SK-N-MC (cell line): Measurements from ENCODE around the gene GABBR2.

ENCODE experiments used
- DNase-seq: peaks from one replicate; pipeline ENCODE4 v3.0.0-alpha.2; 2011; ENCODE audit warnings: low read depth, low spot score
- H3K27ac ChIP-seq: fragments of 200-600 bp; sonication (generic); 2 replicates; pipeline ENCODE4 v1.5.1; 2016; ENCODE audit warnings: mixed run types
- H3K36me3 ChIP-seq: fragments of 200-600 bp; sonication (generic); 2 replicates; pipeline ENCODE4 v1.6.1; 2017; ENCODE audit warnings: antibody characterized with exemption, low read length, mixed read lengths; ENCODE audit not compliant: insufficient read depth
- H3K4me3 ChIP-seq: fragments of 200-600 bp; sonication (generic); 2 replicates; pipeline ENCODE4 v1.5.1; 2016
- H3K9ac ChIP-seq: fragments of 200-600 bp; sonication (generic); 2 replicates; pipeline ENCODE4 v1.8.0; 2017; ENCODE audit warnings: mixed run types, mixed read lengths; ENCODE audit not compliant: insufficient read length
- H3K9me3 ChIP-seq: fragments of 200-600 bp; sonication (generic); 2 replicates; pipeline ENCODE4 v1.6.1; 2017; ENCODE audit warnings: low read depth, mild to moderate bottlenecking, antibody characterized with exemption, low read length, moderate library complexity, mixed read lengths
- EZH2 ChIP-seq: fragments of 200-600 bp; sonication (generic); IDR thresholded peaks from one replicate; pipeline ENCODE4 v1.6.1; 2017; ENCODE audit warnings: antibody characterized with exemption
- FOXP2 ChIP-seq: optimal IDR thresholded peaks from 2 replicates; pipeline ENCODE3; 2011; ENCODE audit warnings: mild to moderate bottlenecking, moderate library complexity; ENCODE audit not compliant: insufficient read depth; ENCODE audit errors: extremely low read length, control extremely low read depth
- POLR2AphosphoS5 ChIP-seq: IDR thresholded peaks from 2 replicates; pipeline ENCODE4 v1.6.1; 2012; ENCODE audit warnings: mild to moderate bottlenecking, low read depth, low read length, borderline replicate concordance

Gene GABBR2

DNA sequence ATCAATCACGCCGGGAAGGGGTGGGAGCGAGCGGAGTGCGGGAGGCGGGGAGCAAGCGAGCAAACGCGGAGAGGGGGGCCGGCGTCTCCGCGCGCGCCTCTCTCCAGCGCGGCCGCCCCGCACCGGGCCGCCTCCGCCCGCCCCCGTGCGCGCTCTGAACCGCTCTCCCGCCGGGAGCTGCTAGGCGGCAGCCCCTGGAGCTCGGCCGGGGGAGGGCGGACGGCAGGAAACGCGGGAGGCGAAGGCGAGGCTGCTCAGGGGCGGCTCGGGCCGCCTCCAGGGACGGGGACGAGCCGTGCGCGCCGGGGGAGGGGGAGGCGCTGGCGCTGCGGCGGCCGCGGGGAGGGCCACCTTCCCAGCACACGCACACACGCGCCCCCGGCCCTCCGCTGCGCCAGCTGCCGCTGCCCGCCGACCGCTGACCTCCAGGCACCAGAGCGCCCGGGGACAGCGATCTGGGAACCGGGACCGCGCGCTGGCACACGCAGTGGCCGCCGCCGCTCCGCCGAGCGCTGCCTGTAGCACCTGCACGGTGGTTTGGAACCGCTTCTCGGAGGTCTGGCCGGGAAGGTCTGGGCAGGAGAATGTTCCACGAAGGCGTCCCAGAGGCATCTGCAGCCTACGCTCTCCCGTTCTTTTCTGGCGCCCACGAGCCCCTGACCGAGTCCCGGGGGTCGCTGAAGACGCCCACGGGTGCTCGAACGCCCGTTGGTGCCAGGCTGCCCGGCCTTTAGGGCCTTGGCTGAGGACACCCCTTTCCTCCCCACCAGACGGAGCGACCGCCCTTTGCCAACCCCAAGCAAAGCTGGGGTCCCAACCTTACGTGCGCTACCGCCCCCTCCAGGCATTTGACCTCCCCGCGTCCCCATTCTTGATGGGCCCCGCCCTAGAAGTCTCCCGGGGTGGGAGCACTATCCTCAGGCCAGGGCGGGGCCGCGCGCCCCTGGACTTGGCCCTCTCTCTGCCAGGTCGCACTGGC is at the start of gene GABBR2:
TSS of gene GABBR2 (minus strand) at position 3 of the 979 bp plus-strand sequence. CDS start 198 bp downstream, outside the sequence.
- TF ChIP-seq POLR2AphosphoS5 (no peak), EZH2 (no peak), FOXP2 (no peak)
- Histone ChIP-seq H3K9me3 (no peaks in the 10 kb centered on the region), H3K4me3 (no peak within 1 kb of the TSS), H3K36me3 (no peaks in the 10 kb centered on the region), H3K27ac (no peak within 1 kb of the TSS), H3K9ac (no peak within 1 kb of the TSS)
- DNase-seq = no peak

- DNase-seq = no peak
- H3K9me3 ChIP-seq = peaks cover 5% of the 10 kb centered on the region; the same call in 1 of the 2 replicates
- no peak for TF ChIP-seq POLR2AphosphoS5
- no peak for TF ChIP-seq FOXP2
- no peak for TF ChIP-seq EZH2
- peaks cover 22% of the 10 kb centered on the region; the same call in 1 of the 2 replicates for H3K36me3 ChIP-seq
- no peak overlapping the region for H3K9ac ChIP-seq
- H3K27ac ChIP-seq = no peak overlapping the region
- H3K4me3 ChIP-seq = no peak overlapping the region
Measured at GRCh38 chr9:98755006-98755618, 46.4 kb upstream of the GABBR2 start.

- TF ChIP-seq FOXP2 = no peak
- Histone ChIP-seq H3K27ac (no peak overlapping the region), H3K4me3 (no peak overlapping the region), H3K9ac (no peak overlapping the region), H3K36me3 (peaks cover 3% of the 10 kb centered on the region; the same call in 1 of the 2 replicates), H3K9me3 (no peaks in the 10 kb centered on the region)
- no peak for DNase-seq
Measured at GRCh38 chr9:98751210-98751609, 42.5 kb upstream of the GABBR2 start.

DNA sequence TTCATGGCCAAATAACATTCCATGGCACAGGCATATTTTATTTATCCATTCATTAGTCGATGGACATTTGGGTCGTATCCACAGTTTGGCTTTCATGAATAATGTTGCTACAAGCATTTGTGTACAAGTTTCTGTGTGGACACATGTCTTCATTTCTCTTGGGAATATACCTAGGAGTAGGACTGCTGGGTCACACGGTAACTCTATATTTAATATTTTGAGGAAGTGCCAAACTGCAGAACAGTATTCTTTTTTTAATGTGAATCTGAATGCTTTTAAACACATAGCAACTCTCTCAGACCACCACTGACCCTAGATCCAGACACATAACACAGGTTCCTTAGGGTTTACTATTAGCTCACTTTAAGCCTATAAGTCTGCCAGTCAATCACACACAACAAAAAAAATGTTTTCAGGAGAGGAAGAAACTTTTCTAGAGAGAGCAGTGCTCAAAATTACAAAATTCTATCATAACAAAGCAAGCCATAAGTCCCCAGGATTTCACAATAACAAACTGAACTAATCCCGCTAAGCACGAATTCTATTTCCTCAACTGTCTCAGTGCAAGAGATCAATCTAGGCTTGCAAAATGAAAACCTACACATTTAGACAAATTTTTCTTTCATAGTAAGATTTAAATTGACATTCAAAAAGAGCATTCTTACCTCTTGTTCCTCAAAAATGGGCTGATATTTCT is 41.8 kb upstream of the GABBR2 start:
- no peak for DNase-seq
- H3K36me3 ChIP-seq = peaks cover 3% of the 10 kb centered on the region; the same call in 1 of the 2 replicates
- H3K9ac ChIP-seq = no peak overlapping the region

DNA sequence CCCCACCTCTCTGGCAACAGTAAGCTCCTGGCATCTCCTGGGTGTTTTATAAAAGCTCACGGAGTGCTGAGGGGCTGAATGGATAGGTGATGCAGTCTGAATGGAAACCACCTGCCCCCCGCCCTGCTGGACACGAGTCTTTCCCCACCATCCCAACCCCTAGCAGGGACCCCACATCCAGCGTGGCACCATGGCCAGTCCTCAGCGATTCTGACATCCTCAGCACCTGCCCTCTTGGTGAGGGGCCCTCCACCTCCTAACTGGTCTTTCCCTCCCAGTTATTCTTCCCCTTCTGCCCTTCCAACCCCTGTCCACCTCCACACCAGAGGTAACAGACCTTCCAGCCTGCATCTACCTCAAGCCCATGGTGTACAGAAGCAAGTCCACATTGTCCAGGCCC is 38.7 kb upstream of the GABBR2 start:
- no peaks in the 10 kb centered on the region for H3K9me3 ChIP-seq
- TF ChIP-seq POLR2AphosphoS5 (no peak), EZH2 (no peak), FOXP2 (no peak)
- no peak for DNase-seq
- no peaks in the 10 kb centered on the region; the same call in 1 of the 2 replicates for H3K36me3 ChIP-seq
- H3K27ac ChIP-seq = no peak overlapping the region
- H3K4me3 ChIP-seq = no peak overlapping the region
- no peak overlapping the region for H3K9ac ChIP-seq

More for the DNA sequence above, 41.8 kb upstream of the GABBR2 start:
- Histone ChIP-seq H3K4me3 (no peak overlapping the region), H3K27ac (no peak overlapping the region), H3K9me3 (no peaks in the 10 kb centered on the region)
- TF ChIP-seq POLR2AphosphoS5 (no peak), FOXP2 (no peak), EZH2 (no peak)

DNA sequence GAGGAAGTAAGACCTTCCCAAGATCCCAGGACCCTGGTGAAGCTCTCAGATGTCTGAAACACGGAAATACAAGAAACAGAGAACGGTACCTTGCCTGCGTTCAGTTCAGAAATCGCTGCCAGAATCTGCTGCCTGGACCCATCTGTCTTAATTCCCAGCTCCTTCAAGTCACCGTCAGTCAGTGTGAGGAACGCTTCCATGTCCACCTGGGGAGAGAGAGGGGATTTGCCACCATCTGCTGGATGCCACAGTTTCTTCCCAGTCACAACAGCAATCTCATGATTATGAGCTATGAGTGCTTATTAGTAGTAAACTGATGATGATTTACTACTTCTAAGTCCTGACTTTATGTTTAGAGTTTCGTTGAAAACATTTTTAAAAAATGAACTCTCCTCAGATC is 36.7 kb upstream of the GABBR2 start:
- H3K9ac ChIP-seq = no peak overlapping the region
- H3K36me3 ChIP-seq = no peaks in the 10 kb centered on the region
- H3K4me3 ChIP-seq = no peak overlapping the region
- no peaks in the 10 kb centered on the region for H3K9me3 ChIP-seq
- TF ChIP-seq EZH2 = no peak
- TF ChIP-seq POLR2AphosphoS5 = no peak
- TF ChIP-seq FOXP2 = no peak
- no peak overlapping the region for H3K27ac ChIP-seq
- no peak for DNase-seq

GRCh38 chr9:98743818-98744611 is 35.3 kb upstream of the GABBR2 start:
- H3K9ac ChIP-seq = no peak overlapping the region
- H3K36me3 ChIP-seq = 0 out of 2 replicates have a peak, but pooled peaks cover under 1% of the 10 kb centered on the region

More at GRCh38 chr9:98743818-98744611, 35.3 kb upstream of the GABBR2 start:
- Histone ChIP-seq H3K27ac (no peak overlapping the region), H3K9me3 (no peaks in the 10 kb centered on the region), H3K4me3 (no peak overlapping the region)
- no peak for TF ChIP-seq POLR2AphosphoS5
- TF ChIP-seq EZH2 = no peak
- no peak for TF ChIP-seq FOXP2
- DNase-seq = no peak
